ENCODE results near the gene ZNF800. TPM values are rescaled to one million over a fixed set of nuclear protein-coding genes. Genes with fewer than 3 reads are reported as not detected.

The ZNF800 gene
- total RNA-seq, 2 donors from 2014 or later: 13.8 to 16.8 TPM

- Histone ChIP-seq H3K27me3 (ENCODE audit: control insufficient read depth, insufficient read depth, low read length, poor library complexity, severe bottlenecking) (peaks cover 4% of the 10 kb centered on the region), H3K27ac (ENCODE audit: low read depth, low read length) (no peak overlapping the region), H3K4me1 (ENCODE audit: control insufficient read depth, insufficient read depth, low read length) (no peaks in the 10 kb centered on the region), H3K4me3 (ENCODE audit: low read length) (no peak overlapping the region), H3K9me3 (ENCODE audit: control insufficient read depth, low read length) (no peaks in the 10 kb centered on the region), H3K9ac (ENCODE audit: extremely low read depth, low read length, poor library complexity, severe bottlenecking) (no peak overlapping the region), H3K36me3 (ENCODE audit: control insufficient read depth, insufficient read depth, low read length) (no peaks in the 10 kb centered on the region)
- Mint-ChIP-seq H3K27ac (no peak overlapping the region), H3K9me3 (no peaks in the 10 kb centered on the region), H3K4me3 (no peak overlapping the region), H3K36me3 (ENCODE audit: low read depth) (no peaks in the 10 kb centered on the region), H3K27me3 (ENCODE audit: insufficient read depth) (peaks cover 15% of the 10 kb centered on the region), H3K4me1 (no peaks in the 10 kb centered on the region)
- WGBS, 2 experiments (ENCODE audit: insufficient coverage in 1 of 2, insufficient read length in 1 of 2): 47% methylated on average over 2 of the region's 2 CpGs; no CpG with 5 or more reads in 1 of the 2 experiments
- DNase-seq: no peak
- no peak for TF ChIP-seq CTCF (conservative IDR thresholded peaks at IDR 0.05)
These were observed 26.0 kb upstream of the ZNF800 start for GRCh38 chr7:127418459-127418858.

GRCh38 chr7:127417346-127417745, 24.8 kb upstream of the ZNF800 start:
- Mint-ChIP-seq H3K4me3 (no peak overlapping the region), H3K9me3 (no peaks in the 10 kb centered on the region), H3K36me3 (ENCODE audit: low read depth) (no peaks in the 10 kb centered on the region), H3K4me1 (no peaks in the 10 kb centered on the region), H3K27ac (no peak overlapping the region), H3K27me3 (ENCODE audit: insufficient read depth) (peaks cover 13% of the 10 kb centered on the region)
- Histone ChIP-seq H3K27ac (ENCODE audit: low read depth, low read length) (no peak overlapping the region), H3K4me1 (ENCODE audit: control insufficient read depth, insufficient read depth, low read length) (no peaks in the 10 kb centered on the region), H3K4me3 (ENCODE audit: low read length) (no peak overlapping the region), H3K27me3 (ENCODE audit: control insufficient read depth, insufficient read depth, low read length, poor library complexity, severe bottlenecking) (peaks cover 4% of the 10 kb centered on the region), H3K9ac (ENCODE audit: extremely low read depth, low read length, poor library complexity, severe bottlenecking) (no peak overlapping the region), H3K36me3 (ENCODE audit: control insufficient read depth, insufficient read depth, low read length) (no peaks in the 10 kb centered on the region), H3K9me3 (ENCODE audit: control insufficient read depth, low read length) (no peaks in the 10 kb centered on the region)
- TF ChIP-seq CTCF (conservative IDR thresholded peaks at IDR 0.05): no peak
- DNase-seq: no peak
- 90 to 94% methylated on average over 4 of the region's 4 CpGs for WGBS, 2 experiments (ENCODE audit: insufficient coverage in 1 of 2, insufficient read length in 1 of 2)

- no peak overlapping the region for H3K27ac Mint-ChIP-seq
- no peaks in the 10 kb centered on the region for H3K9me3 Mint-ChIP-seq
- Histone ChIP-seq H3K27ac (ENCODE audit: low read depth, low read length) (no peak overlapping the region), H3K36me3 (ENCODE audit: control insufficient read depth, insufficient read depth, low read length) (no peaks in the 10 kb centered on the region), H3K9me3 (ENCODE audit: control insufficient read depth, low read length) (no peaks in the 10 kb centered on the region), H3K4me3 (ENCODE audit: low read length) (no peak overlapping the region), H3K27me3 (ENCODE audit: control insufficient read depth, insufficient read depth, low read length, poor library complexity, severe bottlenecking) (peaks cover 15% of the 10 kb centered on the region), H3K9ac (ENCODE audit: extremely low read depth, low read length, poor library complexity, severe bottlenecking) (no peak overlapping the region), H3K4me1 (ENCODE audit: control insufficient read depth, insufficient read depth, low read length) (no peaks in the 10 kb centered on the region)
- DNase-seq: no peak
- no peaks in the 10 kb centered on the region for H3K36me3 Mint-ChIP-seq (ENCODE audit: low read depth)
- H3K27me3 Mint-ChIP-seq (ENCODE audit: insufficient read depth): peaks cover 19% of the 10 kb centered on the region
- no peak overlapping the region for H3K4me3 Mint-ChIP-seq
- H3K4me1 Mint-ChIP-seq: no peaks in the 10 kb centered on the region
- 80 to 94% methylated on average over 1 to 4 of the region's 4 CpGs for WGBS, 2 experiments (ENCODE audit: insufficient coverage in 1 of 2, insufficient read length in 1 of 2)
- no peak for TF ChIP-seq CTCF (conservative IDR thresholded peaks at IDR 0.05)
These were observed 22.7 kb upstream of the ZNF800 start for GRCh38 chr7:127415060-127415742.

Measured in endodermal cell (in vitro differentiated cells).